NB4 (cell line): ENCODE data around the gene ARL14.

Experiments used
- POLR2A ChIP-seq: IDR thresholded peaks from 2 replicates; pipeline ENCODE4 v1.6.1; 2011; ENCODE audit warnings: mild to moderate bottlenecking; ENCODE audit not compliant: insufficient read length; ENCODE audit errors: extremely low read depth
- TF ChIP-seq, protein P1 (sequence below): IDR thresholded peaks from one replicate; pipeline ENCODE4 v1.5.1; 2012; ENCODE audit warnings: low read depth, low read length

DNA sequence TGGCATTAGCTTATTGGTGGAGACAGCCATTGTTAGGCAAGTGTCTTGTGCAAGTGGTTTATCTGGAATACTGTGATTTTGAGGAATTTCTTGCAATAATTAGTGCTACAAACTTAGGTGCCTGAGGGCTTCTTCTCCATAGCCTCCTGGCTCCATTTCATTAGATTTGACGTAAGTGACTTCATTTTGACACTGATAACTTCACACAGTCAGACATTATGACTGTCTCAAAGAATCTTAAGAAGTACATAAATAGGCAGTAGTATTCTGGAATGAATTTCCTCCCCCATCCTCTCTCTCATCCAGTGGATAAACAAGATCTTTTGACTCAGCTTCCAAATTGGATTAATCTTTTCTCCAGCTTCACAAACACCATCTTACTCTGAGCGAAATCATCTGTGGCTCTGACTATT is 19.0 kb downstream of the ARL14 start:
- TF ChIP-seq, protein P1, sequence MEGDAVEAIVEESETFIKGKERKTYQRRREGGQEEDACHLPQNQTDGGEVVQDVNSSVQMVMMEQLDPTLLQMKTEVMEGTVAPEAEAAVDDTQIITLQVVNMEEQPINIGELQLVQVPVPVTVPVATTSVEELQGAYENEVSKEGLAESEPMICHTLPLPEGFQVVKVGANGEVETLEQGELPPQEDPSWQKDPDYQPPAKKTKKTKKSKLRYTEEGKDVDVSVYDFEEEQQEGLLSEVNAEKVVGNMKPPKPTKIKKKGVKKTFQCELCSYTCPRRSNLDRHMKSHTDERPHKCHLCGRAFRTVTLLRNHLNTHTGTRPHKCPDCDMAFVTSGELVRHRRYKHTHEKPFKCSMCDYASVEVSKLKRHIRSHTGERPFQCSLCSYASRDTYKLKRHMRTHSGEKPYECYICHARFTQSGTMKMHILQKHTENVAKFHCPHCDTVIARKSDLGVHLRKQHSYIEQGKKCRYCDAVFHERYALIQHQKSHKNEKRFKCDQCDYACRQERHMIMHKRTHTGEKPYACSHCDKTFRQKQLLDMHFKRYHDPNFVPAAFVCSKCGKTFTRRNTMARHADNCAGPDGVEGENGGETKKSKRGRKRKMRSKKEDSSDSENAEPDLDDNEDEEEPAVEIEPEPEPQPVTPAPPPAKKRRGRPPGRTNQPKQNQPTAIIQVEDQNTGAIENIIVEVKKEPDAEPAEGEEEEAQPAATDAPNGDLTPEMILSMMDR: no peak
- no peak for TF ChIP-seq POLR2A
